HG02763 (cell line): ENCODE measurements around the gene PAQR4.
"Not testable (repeated sequence)": the region's sequence is repeated elsewhere in the genome, so short reads cannot be mapped to it uniquely, and the experiment has no call there.

Experiments
- ATAC-seq: cut with Tn5 transposase; IDR thresholded peaks from one replicate; pipeline ENCODE4 v1.9.1; 2021; ENCODE audit warnings: mild to moderate bottlenecking, moderate library complexity; ENCODE audit not compliant: unreplicated experiment

PAQR4 gene

DNA sequence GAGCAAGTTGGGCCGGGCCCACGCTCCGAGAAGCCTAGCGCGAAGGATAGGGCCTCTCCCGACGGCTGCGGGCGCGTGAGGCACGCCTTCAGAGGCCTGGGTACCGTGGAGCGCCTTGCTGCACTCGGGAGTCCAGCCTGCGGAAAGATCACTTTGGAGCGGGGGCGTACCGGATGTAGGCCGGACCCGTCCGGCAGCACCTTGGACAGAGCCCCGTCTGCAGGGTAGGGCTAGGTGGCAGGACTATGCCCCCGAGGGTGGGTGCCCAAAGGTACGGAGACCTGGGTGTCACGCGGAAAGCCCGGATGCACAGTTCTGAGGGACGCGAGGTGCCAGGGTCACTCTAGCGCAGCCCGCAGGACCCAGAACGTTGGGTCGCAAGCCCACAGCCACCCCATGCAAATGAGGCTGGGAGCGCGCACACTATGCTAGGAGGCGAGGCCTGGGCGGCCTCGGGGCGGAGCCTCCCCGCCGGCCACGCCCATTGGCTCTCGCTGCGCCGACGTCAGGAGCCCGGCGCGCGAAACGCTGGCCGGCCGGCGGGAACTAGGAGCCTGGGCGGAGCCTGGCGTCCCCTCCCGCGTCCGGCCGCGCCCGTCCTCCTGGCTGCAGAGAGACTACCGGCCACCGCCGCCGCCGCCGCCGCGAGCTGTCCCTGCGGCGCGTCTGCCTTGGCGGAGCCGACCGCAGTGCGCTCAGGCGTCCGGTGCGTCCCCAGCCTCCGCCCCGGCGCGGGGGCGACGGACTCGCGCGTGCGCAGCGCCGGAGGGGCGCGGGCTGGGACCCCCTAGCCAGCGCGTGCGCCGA lies at the start of gene PAQR4:
PAQR4 (plus strand) TSS at position 611 of the 807 bp plus-strand sequence. CDS start 327 bp downstream, outside the sequence.
- ATAC-seq, result peak; percentile 71

DNA sequence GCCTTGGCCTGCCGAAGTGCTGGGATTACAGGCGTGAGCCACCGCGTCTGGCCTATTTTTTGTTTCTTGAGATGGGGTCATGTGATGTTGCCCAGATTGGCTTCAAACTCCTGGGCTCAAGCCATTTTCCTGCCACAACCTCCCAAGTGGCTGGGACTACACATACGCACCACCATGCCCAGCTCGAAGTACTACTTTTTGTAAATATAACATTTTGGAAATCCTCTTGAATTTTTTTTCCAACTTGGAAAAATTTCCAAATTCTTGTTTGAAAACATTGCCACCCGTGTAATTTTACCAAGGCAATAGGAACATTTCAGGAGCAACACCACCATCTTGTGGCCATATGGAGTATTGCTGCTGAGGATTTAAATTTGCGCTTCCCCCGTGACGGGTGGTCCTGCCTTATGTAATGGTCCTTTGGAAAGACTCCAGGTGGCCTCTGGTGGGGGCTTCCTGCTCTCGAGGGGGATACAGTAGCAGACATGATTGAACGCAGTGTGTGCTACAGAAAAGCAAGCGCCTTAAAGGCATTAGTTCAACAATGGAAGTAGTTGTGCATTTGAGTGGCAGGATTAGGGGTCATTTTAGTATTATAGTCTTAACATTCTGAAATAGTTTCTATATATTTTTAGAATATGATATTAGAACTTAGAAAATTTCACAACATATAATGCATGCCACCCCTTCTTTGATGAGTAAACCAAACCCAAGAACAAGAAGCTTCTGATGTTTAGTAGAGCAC lies 49.5 kb upstream of the PAQR4 start:
- ATAC-seq, result no peak

DNA sequence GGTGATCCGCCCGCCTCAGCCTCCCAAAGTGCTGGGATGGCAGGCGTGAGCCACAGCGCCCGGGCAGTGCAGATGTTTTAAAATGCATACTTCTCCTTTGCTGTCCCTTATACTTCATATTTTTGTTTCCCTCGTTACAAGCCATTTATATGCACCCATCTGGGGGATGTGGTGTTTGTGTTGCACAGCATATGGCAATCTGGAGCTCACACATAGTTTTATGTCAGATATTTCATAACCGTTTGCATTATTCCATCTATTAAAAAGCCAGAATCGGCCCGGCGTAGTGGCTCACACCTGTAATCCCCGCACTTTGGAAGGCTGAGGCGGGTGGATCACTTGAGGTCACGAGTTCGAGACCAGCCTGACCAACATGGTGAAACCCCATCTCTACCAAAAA lies 45.7 kb upstream of the PAQR4 start:
- ATAC-seq, result no peak

DNA sequence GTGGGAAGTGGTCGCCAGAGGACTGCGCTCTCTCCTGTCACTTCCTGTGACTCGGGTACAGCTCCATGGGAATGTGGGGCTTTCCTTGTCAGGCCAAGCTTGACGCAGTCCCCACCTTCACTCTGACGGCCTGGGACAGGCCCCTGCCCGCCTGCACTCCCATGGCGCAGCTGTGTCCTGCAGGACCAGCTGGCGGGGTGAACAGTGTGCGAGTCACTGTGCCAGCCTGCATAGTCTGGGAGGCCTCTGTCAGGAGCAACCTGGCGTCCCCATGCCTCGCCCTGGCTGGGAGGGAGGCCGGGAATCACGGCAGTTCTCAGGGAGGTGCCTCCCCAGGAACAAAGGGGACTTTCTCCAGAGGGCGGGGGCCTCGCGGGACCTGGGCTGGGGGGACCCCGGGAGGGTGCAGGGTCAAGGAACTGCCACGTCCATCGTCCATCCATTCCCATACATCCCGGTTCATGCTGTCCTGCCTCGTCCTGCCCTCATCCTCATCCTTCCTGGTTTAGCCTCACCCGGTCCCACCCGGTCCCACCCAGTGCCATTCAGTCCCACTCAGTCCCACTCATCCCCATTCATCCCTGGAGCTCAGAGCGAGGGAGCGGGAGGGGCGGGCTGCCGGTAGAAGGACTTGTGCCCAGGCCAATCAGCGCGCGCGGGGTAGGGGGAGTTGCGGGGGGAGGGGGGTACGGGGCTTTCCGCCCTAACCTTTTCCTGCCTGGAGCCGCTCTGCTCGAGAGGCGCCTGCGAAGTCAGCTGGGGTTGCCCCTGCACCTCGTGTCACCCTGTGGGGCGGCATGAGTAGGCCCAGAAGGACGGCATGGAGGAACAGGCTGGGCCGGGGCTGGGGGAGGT lies 44.0 kb upstream of the PAQR4 start:
- no peak for ATAC-seq

- ATAC-seq, result no peak
Observed at GRCh38 chr16:2925951-2926649, 43.0 kb upstream of the PAQR4 start.

- ATAC-seq, result no peak
Observed at GRCh38 chr16:2926650-2926999, 42.5 kb upstream of the PAQR4 start.

DNA sequence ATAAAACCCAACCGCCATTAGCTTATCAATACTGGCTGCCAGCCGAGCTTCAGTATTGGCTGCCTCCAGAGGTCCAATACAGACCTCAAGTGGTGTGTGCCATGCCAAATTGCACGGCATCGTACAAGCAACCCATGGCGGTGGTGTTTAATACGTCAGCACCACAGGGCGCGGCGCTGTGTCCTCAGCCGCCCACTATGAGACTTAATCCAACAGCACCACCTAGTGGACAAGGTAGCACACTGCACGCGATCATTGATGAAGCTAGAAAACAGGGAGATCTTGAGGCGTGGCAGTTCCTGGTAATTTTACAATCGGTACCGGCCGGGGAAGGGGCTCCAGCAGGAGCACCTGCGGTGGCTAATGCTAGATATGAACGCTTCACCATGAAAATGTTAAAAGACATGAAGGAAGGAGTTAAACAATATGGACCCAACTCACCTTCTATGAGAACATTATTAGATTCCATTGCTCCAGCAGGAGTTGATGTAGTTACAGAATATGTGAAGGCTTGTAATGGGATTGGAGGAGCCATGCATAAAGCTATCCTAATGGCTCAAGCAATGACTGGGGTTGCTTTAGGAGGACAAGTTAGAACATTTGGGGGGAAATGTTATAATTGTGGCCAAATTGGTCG lies 42.0 kb upstream of the PAQR4 start:
- no peak for ATAC-seq

- not testable (repeated sequence) for ATAC-seq
Observed at GRCh38 chr16:2928151-2928550, 41.0 kb upstream of the PAQR4 start.

- ATAC-seq, result no peak
Observed at GRCh38 chr16:2928796-2929195, 40.4 kb upstream of the PAQR4 start.

DNA sequence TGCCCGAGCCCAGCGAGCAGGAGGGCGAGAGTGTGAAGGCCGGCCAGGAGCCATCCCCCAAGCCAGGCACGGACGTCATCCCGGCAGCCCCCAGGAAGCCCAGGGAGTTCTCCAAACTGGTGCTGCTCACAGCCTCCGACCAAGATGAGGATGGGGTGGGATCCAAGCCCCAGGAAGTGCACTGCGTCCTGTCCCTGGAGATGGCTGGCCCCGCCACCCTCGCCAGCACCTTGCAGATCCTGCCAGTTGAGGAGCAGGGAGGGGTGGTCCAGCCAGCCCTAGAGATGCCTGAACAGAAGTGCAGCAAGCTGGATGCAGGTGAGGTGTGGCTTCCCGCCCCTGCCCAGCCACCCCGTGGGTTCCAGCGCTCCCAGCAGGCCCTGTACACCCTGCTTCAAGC lies 39.5 kb upstream of the PAQR4 start:
- no peak for ATAC-seq

- no peak for ATAC-seq
Observed at GRCh38 chr16:2930236-2930635, 38.9 kb upstream of the PAQR4 start.

- ATAC-seq, result not testable (repeated sequence)
Observed at GRCh38 chr16:2931231-2931914, 37.8 kb upstream of the PAQR4 start.

DNA sequence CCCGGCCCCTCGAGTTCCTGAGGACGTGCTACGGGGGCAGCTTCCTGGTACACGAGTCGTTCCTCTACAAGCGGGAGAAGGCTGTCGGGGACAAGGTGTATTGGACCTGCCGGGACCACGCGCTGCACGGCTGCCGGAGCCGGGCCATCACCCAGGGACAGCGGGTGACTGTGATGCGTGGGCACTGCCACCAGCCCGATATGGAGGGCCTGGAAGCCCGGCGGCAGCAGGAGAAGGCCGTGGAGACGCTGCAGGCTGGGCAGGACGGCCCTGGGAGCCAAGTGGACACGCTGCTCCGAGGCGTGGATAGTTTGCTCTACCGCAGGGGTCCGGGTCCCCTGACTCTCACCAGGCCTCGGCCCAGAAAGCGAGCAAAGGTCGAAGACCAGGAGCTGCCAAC lies 36.0 kb upstream of the PAQR4 start:
- no peak for ATAC-seq

- no peak for ATAC-seq
Observed at GRCh38 chr16:2933701-2934100, 35.4 kb upstream of the PAQR4 start.

- no peak for ATAC-seq
Observed at GRCh38 chr16:2934450-2934849, 34.7 kb upstream of the PAQR4 start.

DNA sequence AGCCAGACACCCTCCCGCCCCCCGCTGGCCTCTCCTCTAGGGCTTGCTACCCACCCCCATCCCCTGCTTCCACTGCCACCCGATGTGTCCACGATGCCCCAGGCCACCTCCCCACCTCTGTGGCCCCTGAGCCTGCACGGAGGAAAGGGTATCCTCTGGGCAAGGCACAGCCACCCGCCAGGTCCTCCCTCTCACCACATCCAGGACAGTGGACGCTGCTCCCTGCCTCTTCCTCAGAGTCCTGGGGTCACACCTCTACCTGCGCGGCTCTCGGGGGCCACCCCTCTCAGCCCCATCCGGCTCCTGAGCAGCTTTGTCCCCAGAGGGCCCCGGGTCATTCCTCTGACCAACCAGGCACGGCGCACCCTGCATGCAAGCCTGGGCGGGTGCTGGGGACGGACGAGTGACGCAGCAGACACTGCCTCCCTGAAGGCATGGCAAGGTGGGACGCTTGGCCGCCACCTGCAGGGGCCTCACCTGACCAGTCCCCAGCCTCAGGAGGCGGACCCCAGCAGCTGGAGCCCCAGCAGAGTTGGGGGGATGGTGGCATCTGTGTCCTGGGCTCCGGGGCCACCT lies 32.6 kb upstream of the PAQR4 start:
- no peak for ATAC-seq

DNA sequence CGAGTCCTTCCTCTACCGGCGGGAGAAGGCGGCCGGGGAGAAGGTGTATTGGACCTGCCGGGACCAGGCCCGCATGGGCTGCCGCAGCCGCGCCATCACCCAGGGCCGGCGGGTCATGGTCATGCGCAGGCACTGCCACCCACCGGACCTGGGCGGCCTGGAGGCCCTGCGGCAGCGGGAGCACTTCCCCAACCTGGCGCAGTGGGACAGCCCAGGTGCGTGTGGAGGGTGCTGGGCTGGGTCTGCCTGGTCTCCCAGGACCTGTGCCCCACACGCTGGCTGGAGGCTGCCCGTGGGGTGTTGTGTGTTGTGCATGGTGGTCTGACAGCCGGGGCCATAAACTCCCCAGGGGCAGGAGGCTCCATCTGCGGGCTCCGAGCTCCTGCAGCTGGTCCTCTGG lies 32.0 kb upstream of the PAQR4 start:
- ATAC-seq, result no peak

GRCh38 chr16:2938206-2938605 lies 30.9 kb upstream of the PAQR4 start:
- ATAC-seq, result no peak

GRCh38 chr16:2939968-2940367 lies 29.2 kb upstream of the PAQR4 start:
- no peak for ATAC-seq
